Mammary epithelial cell (primary cell): ENCODE results near the gene CEP112.

ENCODE experiments used
- EZH2 ChIP-seq: IDR thresholded peaks from 2 replicates; pipeline ENCODE4 v1.6.1; 2012; ENCODE audit warnings: low read length, inconsistent platforms, borderline replicate concordance
- TF ChIP-seq, protein P1 (sequence below), 2 donors: IDR thresholded peaks in 1 of 2; conservative IDR thresholded peaks in 1 of 2; 2 replicates each; pipeline ENCODE4 v1.5.1; 2011 to 2012; ENCODE audit warnings: inconsistent platforms in 2 of 2, low read length in 2 of 2, mild to moderate bottlenecking in 2 of 2, control low read depth in 1 of 2, low read depth in 1 of 2; ENCODE audit not compliant: insufficient read depth in 1 of 2; ENCODE audit errors: extremely low read depth in 1 of 2

DNA sequence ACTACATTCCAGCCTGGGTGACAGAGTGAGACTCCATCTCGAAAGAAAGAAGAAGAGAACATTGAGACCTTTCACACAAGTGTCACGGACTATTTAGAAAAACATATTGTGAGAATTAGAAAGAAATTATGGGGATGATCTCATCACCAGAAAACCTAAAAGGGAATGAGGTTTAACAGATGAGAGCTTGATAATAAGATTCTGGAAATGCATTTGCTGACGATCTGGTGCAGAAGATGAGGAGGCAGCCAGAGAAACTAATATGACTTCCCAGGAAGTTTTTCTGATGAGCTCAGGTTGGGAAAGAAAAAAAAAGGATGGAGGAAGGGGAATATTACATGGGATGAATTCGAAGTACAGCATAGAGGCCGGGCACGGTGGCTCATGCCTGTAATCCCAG, 48.1 kb upstream of the CEP112 start:
- no peak for TF ChIP-seq EZH2
- TF ChIP-seq, protein P1, sequence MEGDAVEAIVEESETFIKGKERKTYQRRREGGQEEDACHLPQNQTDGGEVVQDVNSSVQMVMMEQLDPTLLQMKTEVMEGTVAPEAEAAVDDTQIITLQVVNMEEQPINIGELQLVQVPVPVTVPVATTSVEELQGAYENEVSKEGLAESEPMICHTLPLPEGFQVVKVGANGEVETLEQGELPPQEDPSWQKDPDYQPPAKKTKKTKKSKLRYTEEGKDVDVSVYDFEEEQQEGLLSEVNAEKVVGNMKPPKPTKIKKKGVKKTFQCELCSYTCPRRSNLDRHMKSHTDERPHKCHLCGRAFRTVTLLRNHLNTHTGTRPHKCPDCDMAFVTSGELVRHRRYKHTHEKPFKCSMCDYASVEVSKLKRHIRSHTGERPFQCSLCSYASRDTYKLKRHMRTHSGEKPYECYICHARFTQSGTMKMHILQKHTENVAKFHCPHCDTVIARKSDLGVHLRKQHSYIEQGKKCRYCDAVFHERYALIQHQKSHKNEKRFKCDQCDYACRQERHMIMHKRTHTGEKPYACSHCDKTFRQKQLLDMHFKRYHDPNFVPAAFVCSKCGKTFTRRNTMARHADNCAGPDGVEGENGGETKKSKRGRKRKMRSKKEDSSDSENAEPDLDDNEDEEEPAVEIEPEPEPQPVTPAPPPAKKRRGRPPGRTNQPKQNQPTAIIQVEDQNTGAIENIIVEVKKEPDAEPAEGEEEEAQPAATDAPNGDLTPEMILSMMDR (conservative IDR thresholded peaks at IDR 0.05 in 1 of 2, IDR thresholded peaks at IDR 0.05 in 1 of 2; ENCODE audit: extremely low read depth in 1 of 2, insufficient read depth in 1 of 2, low read depth in 1 of 2, low read length in 2 of 2), result no peak
